K562 (cell line): ENCODE data around the gene LIN9. TPM values are rescaled to one million over a fixed set of nuclear protein-coding genes. Genes with fewer than 3 reads are reported as not detected.
A peak's percentile ranks its signal among the peaks of the same experiment; 100 is the strongest.

Source experiments
- ATAC-seq: fragments of 200-7000 bp; cut with Tn5 transposase; 3 replicates; pipeline ENCODE4 v1.9.1; 2020; ENCODE audit warnings: moderate library complexity
- BruUV-seq: library from RNA; stranded (reverse); fragments of 400-500 nt; replicated peaks from 2 replicates; lab custom pipeline; 2021; lab: Mats Ljungman, UMichigan
- CTCF ChIA-PET: fragments of 300-600 bp; formaldehyde crosslinking; extraction: SDS; loops from one replicate; lab custom pipeline; 2021; ENCODE audit warnings: low intra/inter-chr PET ratio; lab: Yijun Ruan, JAX
- POLR2A ChIA-PET: fragments of 300-600, 350-650 bp; sonication (Branson Sonifier 250); formaldehyde crosslinking; extraction: SDS; loops from one replicate; lab custom pipeline; 2021; ENCODE audit warnings: antibody characterized with exemption, inconsistent platforms; lab: Yijun Ruan, JAX
- DNase-seq, 4 experiments: peaks; one replicate each; pipeline versions ENCODE4 v3.0.0 to v3.0.0-alpha.2; 2011 to 2018; ENCODE audit warnings: low spot score in 3 of 4, mixed read lengths in 3 of 4; ENCODE audit errors: extremely low read depth in 1 of 4
- FAIRE-seq: peaks from 2 replicates; lab custom pipeline; 2011; peaks lifted over from hg19 to GRCh38; lab: Jason Lieb, UNC
- H2AFZ ChIP-seq: 2 replicates; pipeline ENCODE4 v1.6.0; 2011; ENCODE audit warnings: low read depth, low read length, control low read depth, inconsistent platforms
- H3K27ac ChIP-seq: fragments of 200-600 bp; 3 replicates; pipeline ENCODE4 v1.8.0; 2011; ENCODE audit warnings: low read depth, mild to moderate bottlenecking, control low read depth, inconsistent platforms, low read length, moderate library complexity, mixed read lengths; ENCODE audit errors: extremely low read depth
- H3K27me3 ChIP-seq, 2 experiments: fragments of 300-600 bp in 1 of 2; 2 replicates in 1 of 2; 3 replicates in 1 of 2; pipeline versions ENCODE4 v1.6.0 to v1.8.0; 2011; ENCODE audit warnings: inconsistent platforms in 2 of 2, low read length in 2 of 2, mild to moderate bottlenecking in 1 of 2, mixed read lengths in 1 of 2, moderate library complexity in 1 of 2; ENCODE audit not compliant: control insufficient read depth in 2 of 2, insufficient read depth in 2 of 2
- H3K36me3 ChIP-seq: fragments of 300-600 bp; 3 replicates; pipeline ENCODE4 v1.8.0; 2011; ENCODE audit warnings: mild to moderate bottlenecking, low read length, inconsistent platforms; ENCODE audit not compliant: control insufficient read depth, insufficient read depth
- H3K4me1 ChIP-seq, 2 experiments: fragments of 200-600 bp in 1 of 2; replicated peaks in 1 of 2; 2 replicates in 1 of 2; 3 replicates in 1 of 2; pipeline versions ENCODE4 v1.5.1 to v1.8.0; 2011; ENCODE audit warnings: inconsistent platforms in 2 of 2, low read length in 2 of 2, mild to moderate bottlenecking in 1 of 2, mixed read lengths in 1 of 2, moderate library complexity in 1 of 2; ENCODE audit not compliant: control insufficient read depth in 2 of 2, insufficient read depth in 2 of 2
- H3K4me2 ChIP-seq: 2 replicates; pipeline ENCODE4 v1.6.1; 2011; ENCODE audit warnings: low read length, control low read depth, inconsistent platforms, mixed read lengths; ENCODE audit not compliant: insufficient read depth
- H3K4me3 ChIP-seq: fragments of 200-600 bp; sonication (generic), shearing (Covaris generic); 2 replicates; pipeline ENCODE4 v1.5.1; 2016; ENCODE audit warnings: control low read depth, inconsistent platforms
- H3K79me2 ChIP-seq: fragments of 200-600 bp; 3 replicates; pipeline ENCODE4 v1.8.0; 2011; ENCODE audit warnings: low read length, inconsistent platforms; ENCODE audit not compliant: control insufficient read depth, insufficient read depth
- H3K9ac ChIP-seq, 2 experiments: 2 replicates each; pipeline versions ENCODE4 v1.6.0 to v1.6.1; 2011; ENCODE audit warnings: low read depth in 2 of 2, low read length in 2 of 2, control low read depth in 1 of 2, inconsistent platforms in 1 of 2, mild to moderate bottlenecking in 1 of 2, mixed read lengths in 1 of 2; ENCODE audit not compliant: insufficient read depth in 1 of 2
- H3K9me1 ChIP-seq: one replicate; pipeline ENCODE4 v1.6.0; 2011; ENCODE audit warnings: inconsistent platforms, mild to moderate bottlenecking, low read length, moderate library complexity; ENCODE audit not compliant: control insufficient read depth, insufficient read depth
- H3K9me3 ChIP-seq: replicated peaks from 2 replicates; pipeline ENCODE4 v1.5.1; 2011; ENCODE audit warnings: low read depth, low read length, inconsistent platforms; ENCODE audit not compliant: control insufficient read depth, insufficient read depth
- H4K20me1 ChIP-seq: replicated peaks from 2 replicates; pipeline ENCODE4 v1.6.1; 2011; ENCODE audit warnings: low read length, inconsistent platforms, mixed read lengths; ENCODE audit not compliant: control insufficient read depth, insufficient read depth
- ARID1B ChIP-seq: fragments of 450-650 bp; IDR thresholded peaks from 2 replicates; pipeline ENCODE4 v1.6.1; 2016; ENCODE audit warnings: antibody characterized with exemption, mild to moderate bottlenecking, inconsistent platforms
- CREBBP ChIP-seq: IDR thresholded peaks from one replicate; pipeline ENCODE4 v1.6.1; 2012; ENCODE audit warnings: low read depth, mild to moderate bottlenecking, control low read depth, inconsistent platforms, low read length
- DPF2 ChIP-seq: fragments of 450-650 bp; IDR thresholded peaks from 2 replicates; pipeline ENCODE4 v1.6.1; 2016
- FOXA3 ChIP-seq, 2 experiments: fragments of 450-650 bp in 1 of 2; sonication (generic) in 1 of 2; formaldehyde crosslinking; IDR thresholded peaks in 1 of 2; conservative IDR thresholded peaks in 1 of 2; 2 replicates each; pipeline versions ENCODE4 v1.4.0 to v1.8.0; 2020 to 2022; ENCODE audit warnings: mild to moderate bottlenecking in 2 of 2, missing genetic modification reagents in 1 of 2
- FOXK1 ChIP-seq: sonication (generic); formaldehyde crosslinking; IDR thresholded peaks from 2 replicates; pipeline ENCODE4 v1.8.0; 2022; ENCODE audit warnings: missing genetic modification reagents, mild to moderate bottlenecking, borderline replicate concordance
- FOXM1 ChIP-seq, 2 experiments: fragments of 450-650 bp in 1 of 2; sonication (generic) in 1 of 2; formaldehyde crosslinking in 1 of 2; IDR thresholded peaks; 2 replicates each; pipeline versions ENCODE4 v1.6.1 to v1.9.0; 2017 to 2022; ENCODE audit warnings: low read depth in 2 of 2, mild to moderate bottlenecking in 2 of 2, missing genetic modification reagents in 1 of 2, moderate library complexity in 1 of 2
- FUS ChIP-seq: fragments of 200-400 bp; formaldehyde crosslinking; optimal IDR thresholded peaks from 2 replicates; pipeline ENCODE3; 2017; ENCODE audit warnings: low read depth, low read length
- ILK ChIP-seq: fragments of 450-650 bp; IDR thresholded peaks from 2 replicates; pipeline ENCODE4 v1.6.1; 2016; ENCODE audit warnings: missing genetic modification characterization, low read depth, mild to moderate bottlenecking, missing compliant biosample characterization, moderate library complexity, borderline replicate concordance
- PRMT5 ChIP-seq: sonication (generic); formaldehyde crosslinking; IDR thresholded peaks from 2 replicates; pipeline ENCODE4 v1.5.0; 2020; ENCODE audit warnings: missing genetic modification reagents
- RB1 ChIP-seq: fragments of 450-650 bp; IDR thresholded peaks from 2 replicates; pipeline ENCODE4 v1.6.1; 2017; ENCODE audit warnings: low read depth, mild to moderate bottlenecking
- RCOR1 ChIP-seq, 2 experiments: IDR thresholded peaks; 2 replicates each; pipeline ENCODE4 v1.6.1; 2012; ENCODE audit warnings: low read depth in 2 of 2, low read length in 2 of 2, borderline replicate concordance in 1 of 2, improper control_type of control experiment in 1 of 2
- SIN3A ChIP-seq, 2 experiments: fragments of 150-350 bp in 1 of 2; IDR thresholded peaks; 2 replicates each; pipeline ENCODE4 v1.6.1; 2011 to 2016; ENCODE audit warnings: borderline replicate concordance in 2 of 2, low read depth in 2 of 2, low read length in 2 of 2, mild to moderate bottlenecking in 2 of 2, moderate library complexity in 2 of 2; ENCODE audit not compliant: control insufficient read depth in 1 of 2
- TEAD2 ChIP-seq: fragments of 450-650 bp; IDR thresholded peaks from 2 replicates; pipeline ENCODE4 v1.6.1; 2016; ENCODE audit warnings: missing genetic modification characterization, control low read depth, missing compliant biosample characterization
- TRIM24 ChIP-seq, 2 experiments: fragments of 450-650 bp; IDR thresholded peaks; 2 replicates each; pipeline ENCODE4 v1.6.1; 2016
- ZBTB17 ChIP-seq: fragments of 450-650 bp; formaldehyde crosslinking; IDR thresholded peaks from 2 replicates; pipeline ENCODE4 v1.4.0; 2020; ENCODE audit warnings: mild to moderate bottlenecking
- ZFP30 ChIP-seq: fragments of 250-450 bp; sonication (Bioruptor Pico); IDR thresholded peaks from 2 replicates; pipeline ENCODE4 v1.8.0; 2022; ENCODE audit warnings: moderate library complexity, mild to moderate bottlenecking, inconsistent platforms, borderline replicate concordance
- ZNF239 ChIP-seq: fragments of 250-450 bp; sonication (Bioruptor Pico); IDR thresholded peaks from 2 replicates; pipeline ENCODE4 v1.4.0; 2020; ENCODE audit warnings: mild to moderate bottlenecking
- WGBS: fragments of 100-300 bp; shearing (Covaris generic); methylation state at CpG from one replicate; pipeline ENCODE4 v1.1.6; 2016; ENCODE audit warnings: low coverage, mixed read lengths; ENCODE audit not compliant: insufficient coverage; ENCODE audit errors: missing lambda C conversion rate; 5-methylcytosine and 5-hydroxymethylcytosine counted together
- in situ Hi-C: fragments of 300-500 bp; cut with MboI; formaldehyde crosslinking; loops from 4 replicates; pipeline ENCODE4 v1.15.0; 2018; ENCODE audit warnings: inconsistent platforms, mixed read lengths
- intact Hi-C: fragments of 100-400 bp; cut with micrococcal nuclease; formaldehyde crosslinking; loops from 2 replicates; pipeline ENCODE4 v1.14.2; 2022
- polyA plus RNA-seq, 8 experiments: library from polyadenylated mRNA; depleted of rRNA in 4 of 8; stranded (reverse) in 5 of 8; unstranded in 3 of 8; fragments of >200 nt; fragmentation: Nextera tagmentation in 2 of 8; fragmentation: Illumina TruSeq in 1 of 8; extraction: Ambion mirVana in 2 of 8; extraction: Trizol in 1 of 8; gene quantifications; 2 replicates each; pipeline versions ENCODE4 v1.2.1 to v1.2.3, GENCODE V29; 2011 to 2014; ENCODE audit warnings: inconsistent platforms in 1 of 8, missing spikeins in 1 of 8
- total RNA-seq, 7 experiments: library from RNA; depleted of rRNA in 6 of 7; stranded (reverse); fragments of >200 nt in 6 of 7; fragmentation: Illumina TruSeq in 2 of 7; extraction: Trizol in 2 of 7; gene quantifications; 2 replicates each; pipeline versions ENCODE4 v1.2.1 to v1.2.3, GENCODE V29; 2011 to 2021; ENCODE audit warnings: low replicate concordance in 1 of 7
- TF ChIP-seq, protein P1 (sequence below), 2 experiments: fragments of 450-650 bp in 1 of 2; sonication (generic) in 1 of 2; formaldehyde crosslinking in 1 of 2; IDR thresholded peaks in 1 of 2; conservative IDR thresholded peaks in 1 of 2; 2 replicates each; pipeline versions ENCODE4 v1.6.1 to v1.8.1; 2016 to 2023; ENCODE audit warnings: mild to moderate bottlenecking in 2 of 2, moderate library complexity in 2 of 2, inconsistent platforms in 1 of 2, missing genetic modification reagents in 1 of 2
- TF ChIP-seq, protein P2 (sequence below): fragments of 250-450 bp; sonication (Bioruptor Pico); IDR thresholded peaks from 2 replicates; pipeline ENCODE4 v1.8.0; 2022; ENCODE audit warnings: moderate library complexity, mild to moderate bottlenecking, inconsistent platforms

Gene LIN9
- total and polyA plus RNA-seq, 9 of the 15 experiments (the other 6 are each of a cell fraction or from before 2014, with no cell fraction given) = 18.8 to 33.0 (median 25.5) TPM

DNA sequence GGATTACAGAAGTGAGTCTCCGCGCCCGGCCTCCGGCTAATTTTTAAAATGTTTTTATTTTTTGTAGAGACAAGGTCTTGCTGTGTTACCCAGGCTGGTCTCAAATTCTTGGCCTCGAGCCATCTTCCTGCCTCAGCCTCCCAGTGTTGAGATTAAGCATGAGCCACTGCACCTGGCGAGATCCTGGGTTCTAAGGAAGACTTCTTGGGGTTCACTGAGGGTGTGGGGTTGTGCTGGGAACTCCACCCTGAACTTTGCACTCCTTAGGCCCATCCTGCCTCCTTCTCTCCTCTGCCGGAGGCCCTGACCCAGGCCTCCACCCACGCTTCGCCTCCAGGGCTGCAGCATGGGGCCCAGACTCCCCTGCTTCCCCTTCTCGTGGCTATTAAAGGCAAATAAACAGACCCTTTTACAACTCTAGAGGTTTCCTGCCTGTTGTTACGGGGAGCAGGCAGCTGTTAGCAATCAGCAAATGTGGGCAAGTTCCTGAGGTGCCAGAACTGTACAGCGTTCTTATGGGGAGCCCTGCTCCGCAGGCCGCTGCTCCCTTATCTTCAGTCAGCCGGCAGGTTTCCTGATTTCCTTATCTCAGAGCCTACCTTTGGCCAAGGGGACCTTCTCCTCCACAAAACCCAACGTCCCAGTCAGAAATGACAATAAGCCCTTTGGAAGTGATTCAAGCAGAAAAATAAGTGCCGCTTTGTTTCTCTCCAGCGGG lies 41.0 kb upstream of the LIN9 start:
- H3K79me2 ChIP-seq = no peaks in the 10 kb centered on the region
- H3K27me3 ChIP-seq = no peaks in the 10 kb centered on the region
- 29% methylated on average over 18 of the region's 18 CpGs for WGBS
- peaks cover 18 to 20% of the 10 kb centered on the region in 2 experiments for H3K4me1 ChIP-seq
- DNase-seq = peak; percentile 65 to 76 (median 72)
- no peaks in the 10 kb centered on the region for H3K36me3 ChIP-seq
- no peaks in the 10 kb centered on the region for H3K9me1 ChIP-seq
- BruUV-seq = no TSS peak
- no peaks in the 10 kb centered on the region for H3K9me3 ChIP-seq
- H3K27ac ChIP-seq = peak overlapping the region; percentile 45; the same call in 1 of the 3 replicates
- CTCF ChIA-PET = no interaction called here
- H3K9ac ChIP-seq = peak overlapping the region in 1 of 2 experiments; percentile 87; a peak in 3 of 4 replicates
- no peaks in the 10 kb centered on the region; the same call in 1 of the 2 replicates for H4K20me1 ChIP-seq
- no peak overlapping the region; the same call in 1 of the 2 replicates for H3K4me3 ChIP-seq
- peak overlapping the region; percentile 80 for H2AFZ ChIP-seq
- in situ Hi-C loops (no loop called here), intact Hi-C loops (no loop called here)
- H3K4me2 ChIP-seq = peak overlapping the region; percentile 49
- ATAC-seq = peak; percentile 74
- POLR2A ChIA-PET = no interaction called here
- peak; percentile 80 for FAIRE-seq
- no peak for TF ChIP-seq CREBBP
- TF ChIP-seq FOXM1 (IDR thresholded peaks at IDR 0.05; ENCODE audit: low read depth) = no peak
- TF ChIP-seq FOXM1 (CRISPR knock-in tag; IDR thresholded peaks at IDR 0.05; ENCODE audit: low read depth) = 0 out of 2 replicates have a peak, but pooled peaks have one; percentile 40
- peak; percentile 78 for TF ChIP-seq ARID1B
- TF ChIP-seq FOXK1 (CRISPR knock-in tag) = no peak
- no peak for TF ChIP-seq PRMT5 (CRISPR knock-in tag)
- TF ChIP-seq, protein P1, sequence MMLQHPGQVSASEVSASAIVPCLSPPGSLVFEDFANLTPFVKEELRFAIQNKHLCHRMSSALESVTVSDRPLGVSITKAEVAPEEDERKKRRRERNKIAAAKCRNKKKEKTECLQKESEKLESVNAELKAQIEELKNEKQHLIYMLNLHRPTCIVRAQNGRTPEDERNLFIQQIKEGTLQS (IDR thresholded peaks at IDR 0.05) = no peak
- TF ChIP-seq, protein P1 (CRISPR knock-in tag; conservative IDR thresholded peaks at IDR 0.05) = peak; percentile 48; the same call in 1 of the 2 replicates
- TF ChIP-seq ILK (tag) = no peak
- TF ChIP-seq ZFP30 = no peak
- peak; percentile 83 for TF ChIP-seq DPF2
- TF ChIP-seq RB1 = 0 out of 2 replicates have a peak, but pooled peaks have one; percentile 30
- 0 out of 2 replicates have a peak, but pooled peaks have one; percentile 29 for TF ChIP-seq ZBTB17
- peak in 1 of 2 experiments; percentile 75; a peak in 1 of 4 replicates for TF ChIP-seq RCOR1 (IDR thresholded peaks at IDR 0.05; ENCODE audit: borderline replicate concordance in 1 of 2, low read depth in 2 of 2, low read length in 2 of 2)
- TF ChIP-seq, protein P2, sequence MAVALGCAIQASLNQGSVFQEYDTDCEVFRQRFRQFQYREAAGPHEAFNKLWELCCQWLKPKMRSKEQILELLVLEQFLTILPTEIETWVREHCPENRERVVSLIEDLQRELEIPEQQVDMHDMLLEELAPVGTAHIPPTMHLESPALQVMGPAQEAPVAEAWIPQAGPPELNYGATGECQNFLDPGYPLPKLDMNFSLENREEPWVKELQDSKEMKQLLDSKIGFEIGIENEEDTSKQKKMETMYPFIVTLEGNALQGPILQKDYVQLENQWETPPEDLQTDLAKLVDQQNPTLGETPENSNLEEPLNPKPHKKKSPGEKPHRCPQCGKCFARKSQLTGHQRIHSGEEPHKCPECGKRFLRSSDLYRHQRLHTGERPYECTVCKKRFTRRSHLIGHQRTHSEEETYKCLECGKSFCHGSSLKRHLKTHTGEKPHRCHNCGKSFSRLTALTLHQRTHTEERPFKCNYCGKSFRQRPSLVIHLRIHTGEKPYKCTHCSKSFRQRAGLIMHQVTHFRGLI (CRISPR knock-in tag) = no peak
- no peak for TF ChIP-seq ZNF239 (CRISPR knock-in tag)
- no peak for TF ChIP-seq FUS
- TF ChIP-seq SIN3A (IDR thresholded peaks at IDR 0.05; ENCODE audit: borderline replicate concordance in 2 of 2, control insufficient read depth in 1 of 2, low read depth in 2 of 2, low read length in 2 of 2) = 0 out of 4 replicates have a peak, but pooled peaks of 1 of the 2 experiments have one; percentile 15
- 0 out of 2 replicates have a peak, but pooled peaks have one; percentile 11 for TF ChIP-seq TEAD2 (tag)
- TF ChIP-seq FOXA3 (CRISPR knock-in tag; conservative IDR thresholded peaks at IDR 0.05 in 1 of 2, IDR thresholded peaks at IDR 0.05 in 1 of 2) = peak in 1 of 2 experiments; percentile 24; a peak in 1 of 4 replicates
- TF ChIP-seq TRIM24 (IDR thresholded peaks at IDR 0.05) = 0 out of 4 replicates have a peak, but pooled peaks of 1 of the 2 experiments have one; percentile 16
